Stimulated activated effector memory CD8-positive, alpha-beta T cell treated with anti-CD3 and anti-CD28 coated beads, Interleukin-12 subunit alpha, Interleukin-12 subunit beta, amount 100 ng/mL, for 72 hours (primary cell): ENCODE measurements around the gene NBR1.
"Not testable (repeated sequence)": the region's sequence is repeated elsewhere in the genome, so short reads cannot be mapped to it uniquely, and the experiment has no call there.

Source experiments
- ATAC-seq: fragments of 150-1000 bp; cut with Tn5 transposase; 2 replicates; pipeline ENCODE4 v1.10.0; 2021
- DNase-seq, 2 donors: peaks; one replicate each; pipeline ENCODE4 v3.0.0; 2021 to 2022; ENCODE audit warnings: low spot score in 2 of 2
- H3K27ac Mint-ChIP-seq: one replicate; pipeline ENCODE4 v1.8.0; 2022; ENCODE audit warnings: mild to moderate bottlenecking, mixed read lengths
- H3K36me3 Mint-ChIP-seq: one replicate; pipeline ENCODE4 v1.8.0; 2022; ENCODE audit warnings: mild to moderate bottlenecking, mixed read lengths
- H3K4me1 Mint-ChIP-seq: one replicate; pipeline ENCODE4 v1.8.0; 2022; ENCODE audit warnings: mixed read lengths
- H3K4me3 Mint-ChIP-seq: one replicate; pipeline ENCODE4 v1.8.0; 2022; ENCODE audit warnings: mild to moderate bottlenecking, mixed read lengths
- H3K9me3 Mint-ChIP-seq: one replicate; pipeline ENCODE4 v1.8.0; 2022; ENCODE audit warnings: mixed read lengths

Gene NBR1

GRCh38 chr17:43240596-43241352 lies 69.8 kb downstream of the NBR1 start:
- ATAC-seq (peak; percentile 55), DNase-seq (peak in 1 of 2 donors; percentile 29)
- H3K9me3 Mint-ChIP-seq, H3K27ac Mint-ChIP-seq, H3K4me1 Mint-ChIP-seq, H3K4me3 Mint-ChIP-seq, H3K36me3 Mint-ChIP-seq: not testable (repeated sequence)

DNA sequence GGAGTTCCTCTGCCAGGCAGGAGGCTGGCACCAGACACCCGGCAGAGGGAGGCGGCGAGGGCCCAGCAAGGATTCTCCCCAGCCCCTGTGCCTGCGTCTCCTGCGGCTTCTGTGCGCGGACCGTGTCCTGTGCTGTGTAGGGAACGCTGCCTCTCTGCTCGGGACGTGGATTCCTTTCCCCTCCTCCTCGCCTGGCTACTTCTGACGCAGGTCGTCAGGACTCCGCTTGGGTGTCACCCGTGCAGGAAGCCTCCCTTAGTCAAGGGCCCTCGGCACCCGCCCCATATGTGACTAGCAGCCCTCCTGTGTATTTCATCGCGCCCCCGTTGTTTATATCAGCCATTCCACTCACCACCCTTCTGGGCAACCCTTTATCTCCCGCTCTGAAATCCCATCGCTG lies 75.4 kb downstream of the NBR1 start:
- H3K36me3 Mint-ChIP-seq, H3K4me1 Mint-ChIP-seq, H3K9me3 Mint-ChIP-seq, ATAC-seq, H3K27ac Mint-ChIP-seq, H3K4me3 Mint-ChIP-seq: not testable (repeated sequence)
- peak; percentile 64 to 91 for DNase-seq
